Endothelial cell of umbilical vein (primary cell): Measurements from ENCODE around the gene COL5A1. TPM values are rescaled to one million over a fixed set of nuclear protein-coding genes. Genes with fewer than 3 reads are reported as not detected.

Source experiments
- BruUV-seq: library from RNA; stranded (reverse); fragments of 400-500 nt; replicated peaks from 2 replicates; lab custom pipeline; 2021; lab: Mats Ljungman, UMichigan
- CTCF ChIA-PET: fragments of 300-600, 350-600 bp; sonication (Branson Sonifier 250); formaldehyde crosslinking; loops from one replicate; lab custom pipeline; 2021; ENCODE audit warnings: antibody characterized with exemption, inconsistent platforms; lab: Charles Lee
- POLR2A ChIA-PET: fragments of 300-600, 350-600 bp; sonication (Branson Sonifier 250); formaldehyde crosslinking; loops from one replicate; lab custom pipeline; 2021; ENCODE audit warnings: antibody characterized with exemption, inconsistent platforms; lab: Charles Lee
- DNase-seq: peaks from one replicate; pipeline ENCODE4 v3.0.0-alpha.2; 2011; ENCODE audit warnings: low read depth, low spot score
- FAIRE-seq: peaks from 2 replicates; lab custom pipeline; 2011; peaks lifted over from hg19 to GRCh38; lab: Jason Lieb, UNC
- H2AFZ ChIP-seq: 2 replicates; pipeline ENCODE4 v1.6.0; 2012; ENCODE audit warnings: low read depth, low read length, control low read depth, inconsistent platforms
- H3K27ac ChIP-seq: 2 replicates; pipeline ENCODE4 v1.5.1; 2011; ENCODE audit warnings: low read depth, mild to moderate bottlenecking, control low read depth, low read length, moderate library complexity; ENCODE audit not compliant: insufficient read depth
- H3K27me3 ChIP-seq, 2 experiments: 2 replicates each; pipeline versions ENCODE4 v1.6.0 to v1.6.1; 2011; ENCODE audit warnings: low read length in 2 of 2, mixed read lengths in 1 of 2; ENCODE audit not compliant: control insufficient read depth in 2 of 2, insufficient read depth in 2 of 2
- H3K36me3 ChIP-seq, 2 experiments: 2 replicates in 1 of 2; 3 replicates in 1 of 2; pipeline ENCODE4 v1.5.1; 2011; ENCODE audit warnings: low read length in 2 of 2, mild to moderate bottlenecking in 1 of 2, moderate library complexity in 1 of 2; ENCODE audit not compliant: control insufficient read depth in 2 of 2, insufficient read depth in 2 of 2; ENCODE audit errors: extremely low read depth in 1 of 2
- H3K4me1 ChIP-seq: 3 replicates; pipeline ENCODE4 v1.5.1; 2011; ENCODE audit warnings: mild to moderate bottlenecking, low read length; ENCODE audit not compliant: control insufficient read depth, insufficient read depth; ENCODE audit errors: extremely low read depth
- H3K4me2 ChIP-seq: 2 replicates; pipeline ENCODE4 v1.6.1; 2011; ENCODE audit warnings: low read length, control low read depth, mixed read lengths; ENCODE audit not compliant: insufficient read depth
- H3K4me3 ChIP-seq, 3 experiments: fragments of 200-600 bp in 1 of 3; sonication (generic), shearing (Covaris generic) in 1 of 3; replicated peaks in 1 of 3; 2 replicates each; pipeline ENCODE4 v1.5.1; 2011 to 2016; ENCODE audit warnings: control low read depth in 3 of 3, low read length in 3 of 3, mild to moderate bottlenecking in 2 of 3, inconsistent platforms in 1 of 3, low read depth in 1 of 3, moderate library complexity in 1 of 3; ENCODE audit not compliant: insufficient read depth in 1 of 3
- H3K79me2 ChIP-seq: 2 replicates; pipeline ENCODE4 v1.6.0; 2012; ENCODE audit warnings: low read length, inconsistent platforms; ENCODE audit not compliant: control insufficient read depth, insufficient read depth
- H3K9ac ChIP-seq: replicated peaks from 2 replicates; pipeline ENCODE3; 2011; ENCODE audit warnings: low read length, control low read depth; ENCODE audit not compliant: insufficient read depth; ENCODE audit errors: extremely low read depth
- H3K9me1 ChIP-seq: replicated peaks from 3 replicates; pipeline ENCODE4 v1.6.0; 2011; ENCODE audit warnings: mild to moderate bottlenecking, low read length; ENCODE audit not compliant: control insufficient read depth, insufficient read depth; ENCODE audit errors: extremely low read depth
- H3K9me3 ChIP-seq: replicated peaks from 2 replicates; pipeline ENCODE4 v1.5.1; 2012; ENCODE audit warnings: low read length, inconsistent platforms; ENCODE audit not compliant: control insufficient read depth, insufficient read depth
- H4K20me1 ChIP-seq: replicated peaks from 2 replicates; pipeline ENCODE3; 2011; ENCODE audit warnings: mild to moderate bottlenecking, low read length; ENCODE audit not compliant: control insufficient read depth, insufficient read depth; ENCODE audit errors: extremely low read depth
- EZH2 ChIP-seq: IDR thresholded peaks from 2 replicates; pipeline ENCODE4 v1.6.1; 2012; ENCODE audit warnings: borderline replicate concordance, low read depth, mild to moderate bottlenecking, moderate library complexity, low read length, inconsistent platforms; ENCODE audit not compliant: severe bottlenecking
- FOS ChIP-seq: IDR thresholded peaks from 2 replicates; pipeline ENCODE4 v1.6.1; 2011; ENCODE audit warnings: mild to moderate bottlenecking, low read length, moderate library complexity, borderline replicate concordance; ENCODE audit not compliant: insufficient read depth
- GATA2 ChIP-seq: IDR thresholded peaks from 2 replicates; pipeline ENCODE4 v1.7.0; 2011; ENCODE audit warnings: low read depth, mild to moderate bottlenecking, moderate library complexity, mixed read lengths, low read length; ENCODE audit not compliant: insufficient read length, insufficient read depth
- JUN ChIP-seq: IDR thresholded peaks from 2 replicates; pipeline ENCODE4 v1.6.1; 2011; ENCODE audit warnings: borderline replicate concordance, low read depth; ENCODE audit not compliant: insufficient read length, insufficient read depth
- MYC ChIP-seq: IDR thresholded peaks from one replicate; pipeline ENCODE4 v1.6.1; 2011; ENCODE audit warnings: mild to moderate bottlenecking, low read depth, low read length
- POLR2A ChIP-seq: IDR thresholded peaks from 2 replicates; pipeline ENCODE4 v1.6.1; 2012; ENCODE audit warnings: low read depth, mild to moderate bottlenecking, control low read depth, low read length
- POLR2AphosphoS5 ChIP-seq: IDR thresholded peaks from 2 replicates; pipeline ENCODE4 v1.6.1; 2012; ENCODE audit warnings: low read depth, mild to moderate bottlenecking, control low read depth, low read length, moderate library complexity; ENCODE audit not compliant: insufficient read depth
- dilution Hi-C: fragments of 300-500 bp; cut with MboI; formaldehyde crosslinking; loops from one replicate; pipeline ENCODE4 v1.15.0; 2019; ENCODE audit warnings: low sequenced_read_pairs; ENCODE audit not compliant: extremely low pct_ligation_motif_present
- intact Hi-C: fragments of 100-400 bp; cut with micrococcal nuclease; formaldehyde crosslinking; loops from one replicate; pipeline ENCODE4 v1.10.0; 2022
- polyA plus RNA-seq, 4 experiments: library from polyadenylated mRNA; depleted of rRNA in 3 of 4; stranded (reverse) in 3 of 4; unstranded in 1 of 4; fragments of >200 nt; gene quantifications; 2 replicates each; pipeline versions ENCODE4 v1.2.1 to v1.2.3, GENCODE V29; 2011 to 2012; ENCODE audit warnings: missing spikeins in 1 of 4
- total RNA-seq: library from RNA; stranded (reverse); gene quantifications from 2 replicates; pipeline ENCODE4 v1.2.3, GENCODE V29; 2021
- TF ChIP-seq, protein P1 (sequence below), 2 donors: IDR thresholded peaks; 1 replicate in 1 of 2; 2 replicates in 1 of 2; pipeline ENCODE4 v1.5.1; 2011; ENCODE audit warnings: low read length in 2 of 2, mild to moderate bottlenecking in 2 of 2, moderate library complexity in 2 of 2, control low read depth in 1 of 2, inconsistent platforms in 1 of 2, low read depth in 1 of 2; ENCODE audit not compliant: insufficient read depth in 1 of 2; ENCODE audit errors: extremely low read depth in 1 of 2
- TF ChIP-seq, protein P2 (sequence below): IDR thresholded peaks from 2 replicates; pipeline ENCODE4 v1.6.1; 2011; ENCODE audit not compliant: insufficient read depth, insufficient read length

Gene COL5A1
- total and polyA plus RNA-seq, 2 donors (not counting 3 experiments of a cell fraction or from before 2014, with no cell fraction given) = 97.4 to 175 TPM

DNA sequence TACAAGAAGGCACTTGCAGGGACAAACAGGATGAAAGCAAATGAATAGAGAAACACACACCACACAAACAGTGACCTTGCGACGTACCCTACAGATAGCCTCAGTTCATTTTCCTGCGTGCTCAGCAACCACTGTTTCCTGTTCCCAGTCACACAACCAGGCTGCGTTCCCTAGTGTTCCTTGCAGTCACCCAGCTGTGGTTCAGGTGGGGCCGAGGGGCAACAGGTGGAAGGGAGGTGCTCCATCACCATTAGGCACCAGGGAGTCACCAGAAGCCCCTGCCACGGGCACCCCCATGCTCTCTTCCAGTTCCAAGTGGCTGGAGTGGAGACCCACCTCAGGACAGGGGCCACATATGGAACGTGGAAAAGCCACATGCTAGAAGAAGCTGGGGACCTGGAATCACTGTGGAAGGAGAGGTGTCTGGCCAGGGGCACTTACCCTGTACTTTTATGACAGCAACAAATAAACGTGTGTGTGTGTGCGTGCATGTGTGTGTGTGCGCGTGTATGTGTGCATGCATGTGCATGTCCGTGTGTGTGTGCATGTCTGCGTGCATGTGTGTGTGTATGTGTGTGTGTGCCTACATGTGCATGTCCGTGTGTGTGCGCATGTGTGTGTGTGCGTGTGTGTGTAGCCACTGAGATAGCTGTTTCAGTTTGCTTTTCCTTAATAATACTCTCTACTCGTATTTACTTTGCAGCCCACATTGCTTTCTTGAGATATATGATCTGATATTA, 220.2 kb downstream of the COL5A1 start:
- Histone ChIP-seq H3K4me1 (no peaks in the 10 kb centered on the region), H2AFZ (no peak overlapping the region), H3K9ac (no peak overlapping the region), H3K4me2 (no peak overlapping the region), H3K36me3 (no peaks in the 10 kb centered on the region), H3K4me3 (no peak overlapping the region), H4K20me1 (no peaks in the 10 kb centered on the region), H3K27me3 (no peaks in the 10 kb centered on the region), H3K9me1 (no peaks in the 10 kb centered on the region), H3K27ac (no peak overlapping the region), H3K79me2 (no peaks in the 10 kb centered on the region), H3K9me3 (no peaks in the 10 kb centered on the region)
- no TSS peak for BruUV-seq
- ChIA-PET CTCF (no interaction called here), POLR2A (no interaction called here)
- intact Hi-C loops = no loop called here
- no peak for TF ChIP-seq POLR2A
- TF ChIP-seq, protein P1, sequence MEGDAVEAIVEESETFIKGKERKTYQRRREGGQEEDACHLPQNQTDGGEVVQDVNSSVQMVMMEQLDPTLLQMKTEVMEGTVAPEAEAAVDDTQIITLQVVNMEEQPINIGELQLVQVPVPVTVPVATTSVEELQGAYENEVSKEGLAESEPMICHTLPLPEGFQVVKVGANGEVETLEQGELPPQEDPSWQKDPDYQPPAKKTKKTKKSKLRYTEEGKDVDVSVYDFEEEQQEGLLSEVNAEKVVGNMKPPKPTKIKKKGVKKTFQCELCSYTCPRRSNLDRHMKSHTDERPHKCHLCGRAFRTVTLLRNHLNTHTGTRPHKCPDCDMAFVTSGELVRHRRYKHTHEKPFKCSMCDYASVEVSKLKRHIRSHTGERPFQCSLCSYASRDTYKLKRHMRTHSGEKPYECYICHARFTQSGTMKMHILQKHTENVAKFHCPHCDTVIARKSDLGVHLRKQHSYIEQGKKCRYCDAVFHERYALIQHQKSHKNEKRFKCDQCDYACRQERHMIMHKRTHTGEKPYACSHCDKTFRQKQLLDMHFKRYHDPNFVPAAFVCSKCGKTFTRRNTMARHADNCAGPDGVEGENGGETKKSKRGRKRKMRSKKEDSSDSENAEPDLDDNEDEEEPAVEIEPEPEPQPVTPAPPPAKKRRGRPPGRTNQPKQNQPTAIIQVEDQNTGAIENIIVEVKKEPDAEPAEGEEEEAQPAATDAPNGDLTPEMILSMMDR (IDR thresholded peaks at IDR 0.05; ENCODE audit: extremely low read depth in 1 of 2, insufficient read depth in 1 of 2, low read depth in 1 of 2, low read length in 2 of 2) = no peak
- no peak for TF ChIP-seq FOS
- TF ChIP-seq GATA2 = no peak
- TF ChIP-seq JUN = no peak
- TF ChIP-seq POLR2AphosphoS5 = no peak
- TF ChIP-seq EZH2 = no peak
- TF ChIP-seq, protein P2, sequence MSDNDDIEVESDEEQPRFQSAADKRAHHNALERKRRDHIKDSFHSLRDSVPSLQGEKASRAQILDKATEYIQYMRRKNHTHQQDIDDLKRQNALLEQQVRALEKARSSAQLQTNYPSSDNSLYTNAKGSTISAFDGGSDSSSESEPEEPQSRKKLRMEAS = no peak
- TF ChIP-seq MYC = no peak
- DNase-seq (no peak), FAIRE-seq (no peak)
- dilution Hi-C loops = no loop called here
